ENCODE measurements around the gene METAP1D.
"Not testable (repeated sequence)": the region's sequence is repeated elsewhere in the genome, so short reads cannot be mapped to it uniquely, and the experiment has no call there.

Gene METAP1D

DNA sequence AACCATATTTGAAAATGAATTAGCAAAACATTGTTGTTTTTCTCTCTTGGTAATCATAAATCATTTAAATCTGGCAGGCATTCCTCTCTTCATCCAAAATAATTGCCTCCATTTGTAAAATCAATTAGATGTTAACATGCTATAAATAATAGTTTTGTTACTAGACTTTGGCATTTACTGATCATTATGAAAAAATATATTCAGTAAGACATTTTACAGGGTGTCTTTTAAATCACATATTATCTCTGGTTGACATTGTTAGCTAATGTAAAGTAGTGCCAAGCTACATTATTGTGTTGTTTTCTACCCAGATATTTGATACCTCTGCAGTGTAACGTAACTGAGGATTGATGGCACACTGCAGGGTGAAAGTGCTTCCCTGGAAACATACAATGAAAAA is 53.7 kb downstream of the METAP1D start:
- no peak overlapping the region for H3K4me3 ChIP-seq (ENCODE audit: low read depth, low read length)
- TF ChIP-seq CTCF (IDR thresholded peaks at IDR 0.05; ENCODE audit: borderline replicate concordance, insufficient read depth, low read depth, low read length): no peak

- no peak for TF ChIP-seq CTCF (IDR thresholded peaks at IDR 0.05; ENCODE audit: borderline replicate concordance, insufficient read depth, low read depth, low read length)
- no peak overlapping the region for H3K4me3 ChIP-seq (ENCODE audit: low read depth, low read length)
Measured at GRCh38 chr2:172056293-172056692, 56.5 kb downstream of the METAP1D start.

- no peak overlapping the region for H3K4me3 ChIP-seq (ENCODE audit: low read depth, low read length)
Measured at GRCh38 chr2:172058660-172059059, 58.9 kb downstream of the METAP1D start.

GRCh38 chr2:172060118-172060517 is 60.4 kb downstream of the METAP1D start:
- H3K4me3 ChIP-seq (ENCODE audit: low read depth, low read length): not testable (repeated sequence)

More at GRCh38 chr2:172058660-172059059, 58.9 kb downstream of the METAP1D start:
- no peak for TF ChIP-seq CTCF (IDR thresholded peaks at IDR 0.05; ENCODE audit: borderline replicate concordance, insufficient read depth, low read depth, low read length)

DNA sequence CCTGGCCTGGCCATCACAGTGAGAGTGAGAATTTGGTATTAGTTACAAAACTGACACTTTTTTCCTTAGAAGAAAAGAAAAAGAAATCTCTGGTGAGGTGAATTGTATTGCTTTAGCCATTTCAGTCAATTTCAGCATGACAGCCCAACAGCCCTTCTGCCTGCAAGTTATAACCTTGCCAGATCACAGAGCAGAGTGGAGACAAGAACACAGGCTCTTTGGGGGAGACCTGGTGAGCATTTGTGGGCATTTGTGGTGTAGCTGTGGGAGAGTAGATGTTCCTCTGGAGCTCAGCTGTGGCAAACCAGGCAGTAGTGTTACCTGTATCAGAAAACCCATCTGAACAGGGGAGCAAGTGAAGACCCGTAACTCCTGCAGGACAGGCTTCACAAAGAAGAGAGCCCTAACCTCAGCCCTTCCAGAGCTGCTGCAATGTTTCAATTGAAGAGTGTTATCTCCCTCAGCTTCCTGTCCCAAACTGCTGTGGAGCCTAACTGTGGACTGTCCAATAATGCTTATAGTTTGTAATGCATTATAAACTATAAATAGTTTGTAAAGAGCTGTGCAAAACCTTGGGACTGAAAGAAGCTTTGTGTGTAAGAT is 62.8 kb downstream of the METAP1D start:
- TF ChIP-seq CTCF (IDR thresholded peaks at IDR 0.05; ENCODE audit: borderline replicate concordance, insufficient read depth, low read depth, low read length): no peak
- H3K4me3 ChIP-seq (ENCODE audit: low read depth, low read length): no peak overlapping the region

GRCh38 chr2:172063446-172063845 is 63.7 kb downstream of the METAP1D start:
- H3K4me3 ChIP-seq (ENCODE audit: low read depth, low read length): no peak overlapping the region
- no peak for TF ChIP-seq CTCF (IDR thresholded peaks at IDR 0.05; ENCODE audit: borderline replicate concordance, insufficient read depth, low read depth, low read length)

DNA sequence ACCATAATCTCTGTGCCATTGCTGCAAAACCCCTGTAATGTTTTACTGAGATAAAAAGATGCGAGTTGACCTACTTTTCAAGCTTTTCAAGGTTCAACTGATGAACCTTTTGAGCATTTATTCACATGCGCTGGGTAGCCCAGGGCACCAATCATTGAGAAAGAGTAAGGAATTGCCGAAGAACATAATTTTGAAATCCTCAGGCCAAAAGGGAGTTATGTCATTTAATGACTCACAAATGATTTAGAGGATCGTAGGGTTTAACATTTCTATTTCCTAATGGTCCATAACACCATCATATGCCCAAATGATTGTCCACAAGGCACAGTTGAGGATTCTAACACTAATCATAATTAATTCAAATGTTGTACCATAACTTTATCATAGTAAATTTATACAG is 65.4 kb downstream of the METAP1D start:
- no peak overlapping the region for H3K4me3 ChIP-seq (ENCODE audit: low read depth, low read length)
- no peak for TF ChIP-seq CTCF (IDR thresholded peaks at IDR 0.05; ENCODE audit: borderline replicate concordance, insufficient read depth, low read depth, low read length)
